GM19023 (cell line): ENCODE data around the gene DNAJC18.

Experiments
- ATAC-seq: cut with Tn5 transposase; IDR thresholded peaks from one replicate; pipeline ENCODE4 v1.9.1; 2021; ENCODE audit warnings: mild to moderate bottlenecking, moderate library complexity; ENCODE audit not compliant: unreplicated experiment

DNAJC18 gene

DNA sequence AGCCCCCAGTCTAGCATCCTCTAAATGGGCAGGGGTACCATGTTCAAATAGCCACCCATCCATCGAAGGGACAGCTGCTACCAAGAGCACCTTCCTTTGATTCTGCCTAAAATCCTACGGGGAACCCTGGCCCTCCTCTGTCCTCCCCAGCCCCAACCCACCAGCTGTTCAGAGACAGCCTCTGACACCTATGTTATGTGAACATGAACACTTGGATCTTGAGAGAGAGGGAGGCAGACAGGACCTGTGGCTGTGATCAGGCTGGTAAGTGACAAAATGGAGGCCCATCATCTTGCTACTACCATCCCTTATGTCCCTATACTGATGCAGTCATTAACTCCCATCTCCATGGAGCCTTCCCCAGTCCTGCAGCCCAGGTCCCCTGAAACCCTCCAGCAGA lies 64.4 kb downstream of the DNAJC18 start:
- ATAC-seq, result no peak

DNA sequence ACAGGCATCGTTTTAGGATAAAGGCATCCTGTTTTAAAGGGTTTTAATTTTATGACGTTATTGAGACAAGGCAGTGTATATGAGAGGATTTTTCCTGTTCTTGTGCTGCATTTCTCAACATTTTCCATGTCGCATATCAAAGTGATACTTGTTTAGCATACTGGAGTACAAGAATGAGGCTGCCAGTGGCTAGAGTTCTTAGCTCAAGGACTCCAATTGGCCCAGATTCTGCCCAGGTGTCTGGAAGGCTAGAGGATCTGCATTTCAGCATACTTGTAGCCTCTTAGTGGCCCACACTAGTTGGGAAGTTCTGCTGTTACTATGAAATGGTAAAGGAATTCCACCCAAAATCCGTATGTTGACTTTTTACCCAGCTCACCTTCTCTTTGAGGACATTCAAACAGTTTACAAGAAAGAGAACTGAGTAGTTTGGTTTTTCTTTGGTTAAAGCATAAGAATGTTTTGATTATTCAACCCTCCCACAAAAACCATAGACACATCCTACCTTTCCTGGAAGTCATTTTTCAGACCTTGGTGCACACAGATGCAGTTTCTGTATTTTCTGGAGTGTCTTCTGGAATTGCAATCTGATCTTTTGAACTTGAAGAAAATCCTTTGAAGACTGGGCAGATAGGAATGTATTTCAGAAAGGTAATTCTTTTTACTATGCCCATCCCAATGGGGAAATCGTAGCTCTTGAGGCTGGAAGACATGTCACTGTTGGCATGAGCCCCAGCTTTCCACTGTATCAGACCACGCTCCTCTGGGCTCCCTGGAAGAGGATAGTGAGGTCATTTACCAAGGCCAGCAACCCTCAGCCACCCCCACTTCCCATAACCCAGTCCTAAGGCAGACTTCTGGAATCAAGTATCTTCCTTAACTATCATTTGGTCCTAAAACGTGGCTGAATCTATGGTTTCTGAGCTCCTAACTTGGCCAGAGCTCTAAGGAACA lies 67.6 kb downstream of the DNAJC18 start:
- ATAC-seq, result no peak

DNA sequence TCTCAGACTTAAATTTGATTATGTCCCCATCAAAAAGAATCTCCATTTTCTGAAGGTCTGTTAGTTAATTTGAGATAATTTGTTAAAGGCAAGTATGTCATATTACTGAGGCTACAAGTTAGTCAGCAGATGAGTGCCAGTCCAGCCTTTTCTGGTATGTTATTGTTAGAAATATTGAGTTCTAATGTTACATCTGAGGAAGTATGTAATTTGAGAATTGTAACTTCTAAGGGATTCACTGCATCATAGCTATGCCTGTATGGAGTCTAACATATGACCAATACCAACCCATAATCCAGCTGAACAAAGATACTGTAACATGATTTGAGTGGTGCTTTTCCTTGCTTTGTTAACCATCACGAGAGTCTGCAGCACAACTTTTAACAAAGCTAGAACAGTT lies 70.1 kb downstream of the DNAJC18 start:
- ATAC-seq, result no peak

DNA sequence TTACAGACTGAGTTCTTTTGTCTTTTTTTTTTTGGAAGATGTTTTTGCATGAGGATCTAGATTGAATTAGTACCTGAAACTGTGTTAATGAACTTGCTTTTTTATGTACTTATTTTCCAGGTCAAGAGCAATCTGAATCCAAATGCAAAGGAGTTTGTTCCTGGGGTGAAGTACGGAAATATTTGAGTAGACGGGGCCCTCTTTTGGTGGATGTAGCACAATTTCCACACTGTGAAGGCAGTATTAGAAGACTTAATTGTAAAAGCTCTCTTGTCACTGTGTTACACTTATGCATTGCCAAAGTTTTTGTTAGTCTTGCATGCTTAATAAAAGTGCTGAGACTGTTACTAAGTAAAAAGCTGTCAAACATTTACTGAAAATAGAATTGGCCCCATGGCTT lies 70.7 kb downstream of the DNAJC18 start:
- no peak for ATAC-seq

DNA sequence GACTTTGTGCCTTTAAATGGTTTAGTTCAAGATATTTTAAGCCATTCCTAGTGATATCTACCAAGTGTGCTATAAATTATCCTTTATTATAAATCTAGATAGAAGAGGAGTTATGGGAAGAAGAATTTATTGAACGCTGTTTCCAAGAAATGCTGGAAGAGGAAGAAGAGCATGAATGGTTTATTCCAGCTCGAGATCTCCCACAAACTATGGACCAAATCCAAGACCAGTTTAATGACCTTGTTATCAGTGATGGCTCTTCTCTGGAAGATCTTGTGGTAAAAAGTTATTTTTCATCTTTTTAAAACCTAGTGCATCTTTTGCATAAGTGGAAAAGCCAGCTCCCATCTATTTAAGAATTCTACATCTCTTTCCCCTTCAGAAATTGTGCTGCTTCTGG lies 74.9 kb downstream of the DNAJC18 start:
- no peak for ATAC-seq

DNA sequence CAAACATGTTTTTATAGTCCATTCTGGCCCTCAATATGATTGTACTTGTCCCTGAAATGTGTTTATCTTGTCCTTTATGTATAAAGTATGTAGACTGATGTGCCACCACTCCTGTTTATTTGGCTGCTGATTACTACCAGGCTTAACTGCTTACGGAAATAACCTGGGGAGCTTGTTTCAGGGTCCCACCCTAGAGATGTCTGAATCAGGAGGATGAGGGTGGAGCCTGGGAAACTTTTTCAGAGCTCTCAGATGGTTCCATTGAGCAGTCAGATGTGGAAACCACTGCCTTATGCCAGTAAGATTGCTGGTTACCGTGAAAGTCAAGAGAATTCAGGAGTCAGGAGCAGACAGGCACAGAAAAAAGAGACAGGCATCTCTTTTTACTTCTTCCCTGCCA lies 75.4 kb downstream of the DNAJC18 start:
- ATAC-seq, result no peak

DNA sequence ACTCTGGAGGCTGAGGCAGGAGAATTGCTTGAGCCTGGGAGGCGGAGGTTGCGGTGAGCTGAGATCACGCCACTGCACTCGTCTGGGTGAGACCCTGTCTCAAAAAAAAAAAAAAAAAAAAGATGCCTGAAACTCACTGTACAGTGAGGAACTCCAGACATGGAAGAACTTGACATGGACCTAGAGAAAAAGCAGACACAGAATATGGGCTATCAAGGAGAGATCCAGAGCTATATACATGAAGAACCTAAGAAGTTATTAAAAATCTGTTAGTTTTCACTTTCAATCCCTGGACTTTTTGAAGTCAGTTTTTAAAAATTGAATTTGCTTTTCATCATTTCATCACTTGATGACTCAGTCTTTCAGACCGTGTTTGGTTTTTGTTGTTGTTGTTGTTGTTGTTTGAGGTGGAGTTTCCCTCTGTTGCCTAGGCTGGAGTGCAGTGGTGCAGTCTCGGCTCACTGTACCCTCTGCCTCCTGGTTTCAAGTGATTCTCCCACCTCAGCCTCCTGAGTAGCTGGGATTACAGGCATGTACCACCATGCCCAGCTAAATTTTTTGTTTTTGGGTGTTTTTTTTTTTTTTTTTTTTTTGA lies 77.4 kb downstream of the DNAJC18 start:
- no peak for ATAC-seq

DNA sequence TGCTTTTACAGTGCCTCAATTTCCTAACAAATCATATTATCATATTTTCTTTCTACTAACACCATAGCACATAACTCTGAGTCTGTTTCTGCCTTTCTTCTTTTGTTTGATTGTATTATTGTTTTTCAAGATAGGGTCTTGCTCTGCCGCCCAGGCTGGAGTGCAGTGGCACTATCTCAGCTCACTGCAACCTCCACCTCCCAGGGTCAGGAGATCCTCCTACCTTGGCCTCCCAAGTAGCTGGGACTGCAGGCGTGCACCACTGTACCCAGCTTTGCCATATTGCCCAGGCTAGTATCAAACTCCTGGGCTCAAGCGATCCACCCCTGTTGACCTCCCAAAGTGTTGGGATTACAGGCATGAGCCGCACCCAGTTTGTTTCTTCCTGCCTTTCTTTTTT lies 78.9 kb downstream of the DNAJC18 start:
- no peak for ATAC-seq
